HS-27A (cell line): Measurements from ENCODE around the gene RAB11A.

Experiments
- DNase-seq: peaks from one replicate; pipeline ENCODE4 v3.0.0-alpha.2; 2012; ENCODE audit warnings: low read depth, missing footprints

RAB11A gene

GRCh38 chr15:65916664-65917406 is 47.5 kb downstream of the RAB11A start:
- no peak for DNase-seq

DNA sequence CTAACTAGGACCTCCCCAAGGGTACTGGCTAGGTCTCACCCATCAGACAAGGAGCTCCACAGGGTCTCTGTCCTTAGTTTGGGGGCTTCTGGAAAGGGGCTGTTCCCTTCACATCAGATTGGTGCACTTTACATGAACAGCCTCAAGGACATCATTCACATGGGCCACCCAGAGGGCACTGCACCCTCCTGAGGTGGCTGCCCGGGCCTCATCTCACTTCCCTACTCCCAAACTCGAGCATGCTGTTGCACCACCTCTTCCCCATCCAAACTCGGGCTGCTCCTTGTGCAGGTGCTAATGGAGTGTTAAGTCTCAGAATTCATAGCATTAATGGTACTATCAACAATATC is 48.1 kb downstream of the RAB11A start:
- DNase-seq: no peak

GRCh38 chr15:65917936-65918335 is 48.6 kb downstream of the RAB11A start:
- DNase-seq: no peak

DNA sequence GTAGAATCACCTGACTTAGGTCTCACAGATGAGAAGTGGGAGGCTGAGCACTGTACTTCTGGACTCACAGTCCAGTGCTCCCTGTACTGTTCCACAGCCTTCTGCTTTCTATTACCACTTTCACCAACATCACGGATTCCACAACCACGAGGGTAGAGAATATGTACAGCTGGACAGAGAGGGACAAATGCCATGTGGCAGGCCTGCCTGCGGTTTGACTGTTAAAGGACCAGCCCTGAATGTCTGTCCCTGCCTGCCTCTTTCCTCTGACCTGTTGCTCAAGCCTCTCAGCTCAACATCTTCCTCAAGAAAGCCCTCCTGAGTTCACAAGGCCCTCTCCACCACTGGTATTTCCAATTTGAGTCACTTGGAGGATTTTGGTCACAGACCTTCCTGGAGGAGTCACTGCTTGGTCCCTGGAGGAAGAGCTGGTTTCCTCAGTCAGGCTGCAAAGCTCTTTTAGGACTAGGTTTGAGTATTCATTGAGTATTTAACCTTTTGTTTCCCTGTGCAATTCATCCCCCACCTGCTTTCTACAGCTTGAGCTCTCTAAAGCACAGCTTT is 49.1 kb downstream of the RAB11A start:
- no peak for DNase-seq

GRCh38 chr15:65918945-65919344 is 49.7 kb downstream of the RAB11A start:
- no peak for DNase-seq

- DNase-seq: no peak
These were observed 50.1 kb downstream of the RAB11A start for GRCh38 chr15:65919353-65919752.

GRCh38 chr15:65920121-65920520 is 50.8 kb downstream of the RAB11A start:
- DNase-seq: no peak

DNA sequence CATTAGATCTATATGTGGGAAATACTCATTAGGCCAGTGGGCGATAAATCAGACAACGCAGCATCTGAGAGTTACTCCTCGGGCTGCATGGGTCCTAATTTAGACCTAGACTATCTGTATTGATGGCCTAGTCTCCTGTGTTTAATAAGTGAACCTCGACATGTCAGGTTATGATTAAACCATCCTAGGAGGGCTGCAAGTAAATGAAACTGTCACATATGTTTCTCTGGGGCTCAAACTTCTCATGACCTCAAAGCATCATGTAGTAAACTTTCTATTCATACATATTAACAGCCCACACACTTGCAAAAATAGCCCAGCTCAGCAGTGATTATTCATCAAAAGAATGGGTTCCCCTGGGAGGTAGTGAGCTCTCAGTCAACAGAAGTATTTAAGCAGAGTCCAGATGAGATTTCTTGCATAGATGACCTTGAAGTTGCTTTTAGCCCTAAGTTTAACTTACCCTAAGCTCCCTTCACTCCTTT is 51.6 kb downstream of the RAB11A start:
- no peak for DNase-seq

- DNase-seq: no peak
These were observed 52.5 kb downstream of the RAB11A start for GRCh38 chr15:65921780-65922179.

- no peak for DNase-seq
These were observed 53.3 kb downstream of the RAB11A start for GRCh38 chr15:65922621-65923020.

DNA sequence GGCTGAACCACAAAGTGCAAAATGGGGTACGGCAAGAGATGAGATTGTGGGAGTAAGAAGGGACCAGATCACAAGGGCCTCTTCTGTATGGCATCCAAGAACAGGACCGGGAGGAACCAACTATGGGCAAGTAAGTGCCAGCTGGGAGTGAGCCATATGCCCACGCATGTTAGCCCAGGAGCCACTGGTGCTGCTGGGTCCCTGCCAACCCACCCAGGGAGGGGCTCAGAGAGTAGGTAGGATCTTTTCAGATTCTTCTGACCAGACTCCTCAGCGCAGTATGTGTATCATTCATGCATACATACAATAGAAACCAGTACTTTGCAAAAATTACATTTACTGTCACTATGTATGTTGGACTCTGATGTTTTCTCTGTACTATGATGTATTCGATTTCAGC is 54.0 kb downstream of the RAB11A start:
- no peak for DNase-seq

DNA sequence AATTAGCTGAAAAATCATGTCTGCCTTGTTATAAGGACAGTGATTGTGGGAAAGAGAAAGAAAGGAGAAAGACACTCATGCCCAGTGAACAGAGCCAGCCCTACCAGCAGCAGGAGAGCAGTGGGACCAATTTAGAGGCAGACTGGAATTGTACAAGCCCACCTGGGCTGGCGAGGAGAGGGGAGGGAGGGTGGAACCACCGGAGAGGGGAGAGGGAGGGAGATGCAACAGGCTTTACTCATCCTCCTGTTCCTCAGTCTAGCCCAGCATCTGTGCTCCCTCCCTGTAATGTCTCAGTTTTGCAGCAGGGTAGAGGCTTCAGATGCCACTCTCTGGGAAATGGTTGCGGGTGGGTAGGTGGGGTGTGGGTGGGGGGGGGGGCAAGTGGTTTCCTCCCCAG is 54.7 kb downstream of the RAB11A start:
- DNase-seq: no peak

- DNase-seq: no peak
These were observed 56.0 kb downstream of the RAB11A start for GRCh38 chr15:65925338-65925737.

DNA sequence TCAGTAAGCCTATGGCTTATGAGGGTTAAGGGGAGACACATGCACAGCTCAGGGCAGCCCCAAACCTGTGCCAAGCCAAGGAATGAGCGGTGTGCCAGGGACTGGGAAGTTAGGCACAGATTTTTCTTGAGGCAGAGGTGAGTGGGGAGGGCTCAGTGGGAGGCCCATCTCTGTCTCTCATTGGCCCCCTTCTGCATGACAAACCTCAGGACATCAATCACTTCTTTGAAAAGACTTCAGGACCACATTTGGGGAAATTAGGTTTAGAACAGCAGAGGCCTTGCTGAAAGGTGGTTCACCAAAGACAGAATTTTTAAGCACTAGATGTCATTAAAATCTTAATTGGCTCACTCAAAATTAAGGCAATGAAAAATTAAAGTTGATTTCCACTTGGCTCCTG is 57.2 kb downstream of the RAB11A start:
- DNase-seq: no peak

DNA sequence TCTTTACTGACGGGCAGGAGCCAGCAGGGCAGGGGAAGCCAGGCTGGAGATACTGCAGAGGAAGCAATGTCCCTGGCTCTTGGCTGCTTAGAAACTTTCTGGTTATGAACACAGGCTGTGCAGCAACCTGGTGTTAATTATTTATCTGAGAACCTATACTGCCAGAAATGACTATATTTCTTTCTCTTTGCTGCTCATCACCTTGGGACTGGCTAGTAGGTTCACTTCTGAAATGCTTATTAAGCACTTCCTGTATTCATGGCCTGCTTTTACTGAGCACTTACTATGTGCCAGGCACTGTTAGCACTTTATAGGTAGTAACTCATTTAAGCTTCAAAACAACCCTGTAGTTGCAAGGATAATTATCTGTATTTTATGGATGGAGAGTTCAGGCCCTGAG is 57.6 kb downstream of the RAB11A start:
- DNase-seq: no peak

DNA sequence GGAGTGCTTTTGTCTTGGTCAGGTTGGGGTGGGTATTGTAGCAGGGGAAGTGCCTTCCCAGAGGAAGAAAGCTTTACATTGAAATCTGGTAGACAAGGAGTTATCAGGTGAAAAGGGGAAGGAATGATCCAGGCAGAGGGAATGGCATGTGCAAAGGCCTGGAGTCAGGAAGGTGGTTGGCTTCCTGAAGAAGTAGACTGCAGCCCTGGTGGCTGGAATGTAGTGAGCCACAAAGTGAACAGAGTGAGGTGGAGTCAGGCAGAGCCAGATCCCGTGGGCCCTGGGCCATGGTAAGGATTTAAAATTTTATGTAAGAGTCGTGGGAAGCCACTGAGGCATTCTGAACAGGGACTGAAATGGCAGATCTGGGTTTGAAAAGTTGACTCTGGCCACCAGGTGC is 58.3 kb downstream of the RAB11A start:
- no peak for DNase-seq

DNA sequence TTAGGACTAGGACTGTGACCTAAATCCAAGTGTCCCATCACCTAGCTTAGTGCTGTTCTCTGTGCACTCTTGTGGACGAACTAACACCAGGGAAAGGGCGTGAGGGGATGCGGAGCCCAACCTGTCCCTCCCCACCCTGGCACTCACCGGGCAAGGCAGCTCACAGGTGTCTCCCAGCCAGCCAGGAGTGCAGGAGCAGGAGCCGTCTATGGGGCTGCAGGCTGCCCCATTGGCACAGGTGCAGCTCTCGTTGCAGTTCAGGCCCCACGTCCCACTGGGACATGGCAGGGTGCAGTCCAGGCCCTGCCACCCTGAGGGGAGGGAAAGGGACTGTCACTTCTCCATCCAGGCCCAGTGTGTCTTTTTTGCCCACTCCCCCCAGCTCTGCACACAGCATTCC is 60.3 kb downstream of the RAB11A start:
- no peak for DNase-seq

DNA sequence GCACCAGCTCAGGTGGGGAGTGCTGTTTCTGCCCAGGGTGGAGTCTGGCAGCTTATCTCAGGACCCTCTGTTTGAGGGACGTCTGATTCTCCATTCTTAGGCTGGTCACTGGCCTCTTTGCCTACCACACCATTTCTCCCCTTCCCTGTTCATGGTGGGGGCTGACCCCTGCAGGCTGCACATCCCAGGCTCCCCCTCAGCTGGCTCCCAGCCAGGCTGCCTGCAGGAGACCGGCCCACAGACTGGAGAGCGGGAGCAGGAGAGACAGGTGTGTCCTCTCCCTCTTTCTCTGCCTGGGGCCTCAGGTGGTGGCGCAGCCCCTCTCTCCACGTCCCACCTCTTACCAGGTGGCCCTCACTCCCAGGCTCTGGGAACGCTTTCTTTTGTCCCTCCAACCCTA is 60.8 kb downstream of the RAB11A start:
- DNase-seq: no peak

GRCh38 chr15:65931221-65931620 is 61.9 kb downstream of the RAB11A start:
- no peak for DNase-seq

GRCh38 chr15:65935391-65935790 is 66.1 kb downstream of the RAB11A start:
- no peak for DNase-seq

DNA sequence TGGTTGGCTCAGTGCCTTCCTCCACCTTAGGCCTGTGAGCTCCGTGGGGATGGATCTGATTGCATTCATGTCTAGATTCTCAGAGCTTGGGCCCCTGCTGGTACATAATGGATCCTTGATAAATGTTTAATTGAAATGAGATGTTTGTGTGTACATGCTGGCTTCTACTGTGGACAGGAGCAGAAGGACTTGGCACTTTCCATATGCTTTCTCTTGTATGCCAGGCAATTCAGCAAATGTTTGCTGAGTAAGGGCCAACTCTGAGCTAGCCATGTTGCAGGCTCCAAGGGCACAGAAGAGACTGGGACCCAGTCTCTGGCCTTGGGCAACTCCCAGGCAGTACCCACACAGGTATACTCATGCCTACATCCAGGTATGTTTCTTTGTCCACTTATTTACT is 67.0 kb downstream of the RAB11A start:
- DNase-seq: no peak

- no peak for DNase-seq
These were observed 67.8 kb downstream of the RAB11A start for GRCh38 chr15:65937054-65937453.

GRCh38 chr15:65937476-65937875 is 68.2 kb downstream of the RAB11A start:
- DNase-seq: no peak

DNA sequence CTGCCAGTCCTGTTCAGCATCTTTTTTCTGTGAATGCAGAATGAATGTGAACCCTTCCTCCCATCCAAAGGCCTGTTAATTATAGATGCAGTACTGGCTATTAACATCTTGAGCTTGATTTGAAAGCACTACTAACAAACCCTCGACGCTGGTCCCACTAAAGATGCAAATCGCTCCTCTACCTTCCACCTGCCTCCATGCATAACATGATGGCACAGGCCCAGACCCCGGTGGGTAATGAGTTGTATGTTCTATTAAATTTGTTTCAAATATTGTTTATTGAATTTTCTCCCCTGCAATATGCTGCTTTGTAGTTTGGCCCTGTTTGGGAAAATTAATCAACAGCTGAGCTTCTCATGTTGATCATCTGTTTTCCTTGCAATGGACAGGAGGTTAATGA is 69.3 kb downstream of the RAB11A start:
- no peak for DNase-seq
